ENCODE measurements around the gene EIF2B4. TPM values are rescaled to one million over a fixed set of nuclear protein-coding genes. Genes with fewer than 3 reads are reported as not detected.
"Not testable (repeated sequence)": the region's sequence is repeated elsewhere in the genome, so short reads cannot be mapped to it uniquely, and the experiment has no call there.

Gene EIF2B4
- total and polyA plus RNA-seq, 9 of the 15 experiments (the other 6 are each of a cell fraction or from before 2014, with no cell fraction given), result 29.7 to 80.3 (median 58.9) TPM

DNA sequence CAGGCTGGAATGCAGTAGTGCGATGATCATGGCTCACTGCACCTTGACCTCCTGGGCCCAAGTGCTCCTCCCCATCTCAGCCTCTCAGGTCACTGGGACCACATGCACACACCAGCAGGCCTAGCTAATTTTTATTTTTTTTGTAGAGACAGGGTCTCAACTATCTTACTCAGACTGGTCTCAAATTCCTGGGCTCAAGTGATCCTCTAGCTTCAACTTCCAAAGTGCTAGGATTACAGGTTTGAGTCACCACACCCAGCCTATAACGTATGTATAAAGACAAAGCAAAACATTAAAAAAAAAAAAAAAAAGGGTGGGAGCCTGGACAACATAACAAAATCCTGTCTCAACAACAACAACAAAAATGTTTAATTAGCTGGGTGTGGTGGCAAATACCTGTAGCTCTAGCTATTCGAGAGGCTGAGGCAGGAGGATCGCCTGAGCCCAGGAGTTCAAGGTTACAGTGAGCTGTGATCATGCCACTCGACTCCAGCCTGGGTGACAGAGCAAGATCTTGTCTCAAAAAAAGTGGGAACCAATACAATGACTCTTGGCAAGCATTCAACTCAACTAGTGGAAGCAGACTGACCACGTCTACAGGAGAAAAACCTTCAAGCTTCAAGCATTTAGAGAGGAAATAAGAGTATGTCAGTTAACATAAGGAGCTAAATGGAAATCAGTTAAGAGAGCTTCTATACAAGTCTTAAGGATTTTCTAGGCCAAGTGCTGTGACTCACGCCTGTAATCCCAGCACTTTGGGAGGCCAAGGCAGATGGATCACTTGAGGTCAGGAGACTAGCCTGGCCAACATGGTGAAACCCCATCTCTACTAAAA lies 16.2 kb downstream of the EIF2B4 start (continued):
- TF ChIP-seq, protein P1, sequence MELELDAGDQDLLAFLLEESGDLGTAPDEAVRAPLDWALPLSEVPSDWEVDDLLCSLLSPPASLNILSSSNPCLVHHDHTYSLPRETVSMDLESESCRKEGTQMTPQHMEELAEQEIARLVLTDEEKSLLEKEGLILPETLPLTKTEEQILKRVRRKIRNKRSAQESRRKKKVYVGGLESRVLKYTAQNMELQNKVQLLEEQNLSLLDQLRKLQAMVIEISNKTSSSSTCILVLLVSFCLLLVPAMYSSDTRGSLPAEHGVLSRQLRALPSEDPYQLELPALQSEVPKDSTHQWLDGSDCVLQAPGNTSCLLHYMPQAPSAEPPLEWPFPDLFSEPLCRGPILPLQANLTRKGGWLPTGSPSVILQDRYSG (tag; conservative IDR thresholded peaks at IDR 0.05; ENCODE audit: low read depth), result 0 out of 2 replicates have a peak, but pooled peaks have one; percentile 49
- TF ChIP-seq KDM4B (IDR thresholded peaks at IDR 0.05; ENCODE audit: borderline replicate concordance in 2 of 2, low read depth in 1 of 2) (no peak), PTBP1 (IDR thresholded peaks at IDR 0.05; ENCODE audit: low read depth, low read length) (no peak), MCM3 (IDR thresholded peaks at IDR 0.05) (no peak), SRSF1 (IDR thresholded peaks at IDR 0.05; ENCODE audit: low read depth, low read length) (no peak), TGIF2 (CRISPR knock-in tag; IDR thresholded peaks at IDR 0.05) (no peak), SMARCC2 (IDR thresholded peaks at IDR 0.05; ENCODE audit: low read depth) (0 out of 2 replicates have a peak, but pooled peaks have one; percentile 32), NCOA1 (IDR thresholded peaks at IDR 0.05; ENCODE audit: low read depth) (0 out of 2 replicates have a peak, but pooled peaks have one; percentile 32), MED1 (CRISPR knock-in tag; IDR thresholded peaks at IDR 0.05; ENCODE audit: borderline replicate concordance) (no peak), ETV6 (IDR thresholded peaks at IDR 0.05; ENCODE audit: borderline replicate concordance in 1 of 2, low read depth in 2 of 2, low read length in 1 of 2) (no peak), ETV6 (CRISPR knock-in tag; IDR thresholded peaks at IDR 0.05; ENCODE audit: borderline replicate concordance) (no peak), GTF2F1 (IDR thresholded peaks at IDR 0.05; ENCODE audit: low read depth, low read length) (no peak), C11orf30 (IDR thresholded peaks at IDR 0.05; ENCODE audit: low read depth) (peak; percentile 80), HNRNPUL1 (IDR thresholded peaks at IDR 0.05; ENCODE audit: low read length) (no peak), EP400 (IDR thresholded peaks at IDR 0.05) (peak; percentile 55)
- TF ChIP-seq, protein P2, sequence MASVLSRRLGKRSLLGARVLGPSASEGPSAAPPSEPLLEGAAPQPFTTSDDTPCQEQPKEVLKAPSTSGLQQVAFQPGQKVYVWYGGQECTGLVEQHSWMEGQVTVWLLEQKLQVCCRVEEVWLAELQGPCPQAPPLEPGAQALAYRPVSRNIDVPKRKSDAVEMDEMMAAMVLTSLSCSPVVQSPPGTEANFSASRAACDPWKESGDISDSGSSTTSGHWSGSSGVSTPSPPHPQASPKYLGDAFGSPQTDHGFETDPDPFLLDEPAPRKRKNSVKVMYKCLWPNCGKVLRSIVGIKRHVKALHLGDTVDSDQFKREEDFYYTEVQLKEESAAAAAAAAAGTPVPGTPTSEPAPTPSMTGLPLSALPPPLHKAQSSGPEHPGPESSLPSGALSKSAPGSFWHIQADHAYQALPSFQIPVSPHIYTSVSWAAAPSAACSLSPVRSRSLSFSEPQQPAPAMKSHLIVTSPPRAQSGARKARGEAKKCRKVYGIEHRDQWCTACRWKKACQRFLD (CRISPR knock-in tag; IDR thresholded peaks at IDR 0.05), result no peak

DNA sequence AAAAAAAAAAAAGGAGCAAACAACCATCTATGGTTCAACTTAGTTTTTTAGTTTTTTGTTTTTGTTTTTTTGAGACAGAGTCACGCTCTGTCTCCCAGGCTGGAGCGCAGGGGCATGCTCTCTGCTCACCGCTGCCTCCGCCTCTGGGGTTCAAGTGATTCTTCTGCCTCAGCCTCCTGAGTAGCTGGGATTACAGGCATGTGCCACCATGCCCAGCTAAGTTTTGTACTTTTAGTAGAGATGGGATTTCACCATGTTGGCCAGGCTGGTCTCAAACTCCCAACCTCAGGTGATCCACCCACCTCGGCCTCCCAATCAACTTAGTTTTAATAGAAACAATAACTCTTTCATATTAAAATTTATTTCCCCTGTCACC lies 16.8 kb downstream of the EIF2B4 start:
- H3K9me1 ChIP-seq (ENCODE audit: control insufficient read depth, insufficient read depth, low read length); DNase-seq (ENCODE audit: extremely low read depth in 1 of 4, low spot score in 3 of 4); intact Hi-C loops (cut with micrococcal nuclease); H2AFZ ChIP-seq (ENCODE audit: low read depth, low read length); H4K20me1 ChIP-seq (replicated peaks; ENCODE audit: control insufficient read depth, insufficient read depth, low read length); H3K4me3 ChIP-seq; FAIRE-seq; in situ Hi-C loops (cut with MboI); BruUV-seq (replicated peaks); H3K27me3 ChIP-seq (ENCODE audit: control insufficient read depth in 2 of 2, insufficient read depth in 2 of 2, low read length in 2 of 2); H3K9me3 ChIP-seq (replicated peaks; ENCODE audit: control insufficient read depth, insufficient read depth, low read depth, low read length); ATAC-seq: not testable (repeated sequence)
- Histone ChIP-seq H3K27ac (ENCODE audit: extremely low read depth, low read depth, low read length) (peak overlapping the region; percentile 98; the same call in 2 of the 3 replicates), H3K4me2 (ENCODE audit: insufficient read depth, low read length) (peak overlapping the region; percentile 57; the same call in 1 of the 2 replicates), H3K79me2 (ENCODE audit: control insufficient read depth, insufficient read depth, low read length) (peaks cover 93% of the 10 kb centered on the region), H3K36me3 (ENCODE audit: control insufficient read depth, insufficient read depth, low read length) (peaks cover 13% of the 10 kb centered on the region), H3K4me1 (replicated peaks in 1 of 2; ENCODE audit: control insufficient read depth in 2 of 2, insufficient read depth in 2 of 2, low read length in 2 of 2) (peaks cover 12 to 15% of the 10 kb centered on the region in 2 experiments; a peak in 4 of 5 replicates), H3K9ac (ENCODE audit: insufficient read depth in 1 of 2, low read depth in 2 of 2, low read length in 2 of 2) (peak overlapping the region; percentile 5 to 97; a peak in 2 of 4 replicates)
- ChIA-PET POLR2A (interaction anchor here (0.6 to 1.8 kb wide), 8 partner anchors 9 to 126 kb away, joined by 3 to 20 read pairs (median 4); partner anchors contain the start of genes EIF2B4 and MPV17), CTCF (ENCODE audit: low intra/inter-chr PET ratio) (interaction anchor here (0.6 kb wide), 1 partner anchor 963 kb away, joined by 3 read pairs; no protein-coding TSS in a partner anchor)
- 94% methylated on average over 5 of the region's 5 CpGs for whole genome bisulfite sequencing (ENCODE audit: insufficient coverage, low coverage, missing lambda C conversion rate)

Data from K562 (cell line).